K562 (cell line): Measurements from ENCODE around the gene XKR7. TPM values are rescaled to one million over a fixed set of nuclear protein-coding genes. Genes with fewer than 3 reads are reported as not detected.

ENCODE experiments used
- ATAC-seq: fragments of 200-7000 bp; cut with Tn5 transposase; 3 replicates; pipeline ENCODE4 v1.9.1; 2020; ENCODE audit warnings: moderate library complexity
- BruUV-seq: library from RNA; stranded (reverse); fragments of 400-500 nt; replicated peaks from 2 replicates; lab custom pipeline; 2021; lab: Mats Ljungman, UMichigan
- CTCF ChIA-PET: fragments of 300-600 bp; formaldehyde crosslinking; extraction: SDS; loops from one replicate; lab custom pipeline; 2021; ENCODE audit warnings: low intra/inter-chr PET ratio; lab: Yijun Ruan, JAX
- POLR2A ChIA-PET: fragments of 300-600, 350-650 bp; sonication (Branson Sonifier 250); formaldehyde crosslinking; extraction: SDS; loops from one replicate; lab custom pipeline; 2021; ENCODE audit warnings: antibody characterized with exemption, inconsistent platforms; lab: Yijun Ruan, JAX
- DNase-seq, 4 experiments: peaks; one replicate each; pipeline versions ENCODE4 v3.0.0 to v3.0.0-alpha.2; 2011 to 2018; ENCODE audit warnings: low spot score in 3 of 4, mixed read lengths in 3 of 4; ENCODE audit errors: extremely low read depth in 1 of 4
- FAIRE-seq: peaks from 2 replicates; lab custom pipeline; 2011; peaks lifted over from hg19 to GRCh38; lab: Jason Lieb, UNC
- H2AFZ ChIP-seq: 2 replicates; pipeline ENCODE4 v1.6.0; 2011; ENCODE audit warnings: low read depth, low read length, control low read depth, inconsistent platforms
- H3K27ac ChIP-seq: fragments of 200-600 bp; 3 replicates; pipeline ENCODE4 v1.8.0; 2011; ENCODE audit warnings: low read depth, mild to moderate bottlenecking, control low read depth, inconsistent platforms, low read length, moderate library complexity, mixed read lengths; ENCODE audit errors: extremely low read depth
- H3K27me3 ChIP-seq, 2 experiments: fragments of 300-600 bp in 1 of 2; 2 replicates in 1 of 2; 3 replicates in 1 of 2; pipeline versions ENCODE4 v1.6.0 to v1.8.0; 2011; ENCODE audit warnings: inconsistent platforms in 2 of 2, low read length in 2 of 2, mild to moderate bottlenecking in 1 of 2, mixed read lengths in 1 of 2, moderate library complexity in 1 of 2; ENCODE audit not compliant: control insufficient read depth in 2 of 2, insufficient read depth in 2 of 2
- H3K36me3 ChIP-seq: fragments of 300-600 bp; 3 replicates; pipeline ENCODE4 v1.8.0; 2011; ENCODE audit warnings: mild to moderate bottlenecking, low read length, inconsistent platforms; ENCODE audit not compliant: control insufficient read depth, insufficient read depth
- H3K4me1 ChIP-seq, 2 experiments: fragments of 200-600 bp in 1 of 2; replicated peaks in 1 of 2; 2 replicates in 1 of 2; 3 replicates in 1 of 2; pipeline versions ENCODE4 v1.5.1 to v1.8.0; 2011; ENCODE audit warnings: inconsistent platforms in 2 of 2, low read length in 2 of 2, mild to moderate bottlenecking in 1 of 2, mixed read lengths in 1 of 2, moderate library complexity in 1 of 2; ENCODE audit not compliant: control insufficient read depth in 2 of 2, insufficient read depth in 2 of 2
- H3K4me2 ChIP-seq: 2 replicates; pipeline ENCODE4 v1.6.1; 2011; ENCODE audit warnings: low read length, control low read depth, inconsistent platforms, mixed read lengths; ENCODE audit not compliant: insufficient read depth
- H3K4me3 ChIP-seq: fragments of 200-600 bp; sonication (generic), shearing (Covaris generic); 2 replicates; pipeline ENCODE4 v1.5.1; 2016; ENCODE audit warnings: control low read depth, inconsistent platforms
- H3K79me2 ChIP-seq: fragments of 200-600 bp; 3 replicates; pipeline ENCODE4 v1.8.0; 2011; ENCODE audit warnings: low read length, inconsistent platforms; ENCODE audit not compliant: control insufficient read depth, insufficient read depth
- H3K9ac ChIP-seq, 2 experiments: 2 replicates each; pipeline versions ENCODE4 v1.6.0 to v1.6.1; 2011; ENCODE audit warnings: low read depth in 2 of 2, low read length in 2 of 2, control low read depth in 1 of 2, inconsistent platforms in 1 of 2, mild to moderate bottlenecking in 1 of 2, mixed read lengths in 1 of 2; ENCODE audit not compliant: insufficient read depth in 1 of 2
- H3K9me1 ChIP-seq: one replicate; pipeline ENCODE4 v1.6.0; 2011; ENCODE audit warnings: inconsistent platforms, mild to moderate bottlenecking, low read length, moderate library complexity; ENCODE audit not compliant: control insufficient read depth, insufficient read depth
- H3K9me3 ChIP-seq: replicated peaks from 2 replicates; pipeline ENCODE4 v1.5.1; 2011; ENCODE audit warnings: low read depth, low read length, inconsistent platforms; ENCODE audit not compliant: control insufficient read depth, insufficient read depth
- H4K20me1 ChIP-seq: replicated peaks from 2 replicates; pipeline ENCODE4 v1.6.1; 2011; ENCODE audit warnings: low read length, inconsistent platforms, mixed read lengths; ENCODE audit not compliant: control insufficient read depth, insufficient read depth
- ADNP ChIP-seq: fragments of 200-800 bp; sonication (Bioruptor generic); IDR thresholded peaks from 2 replicates; pipeline ENCODE4 v1.6.1; 2016; ENCODE audit warnings: missing genetic modification characterization, missing compliant biosample characterization
- BCOR ChIP-seq: fragments of 450-650 bp; IDR thresholded peaks from 2 replicates; pipeline ENCODE4 v1.6.1; 2016
- BMI1 ChIP-seq: fragments of 150-350 bp; IDR thresholded peaks from 2 replicates; pipeline ENCODE4 v1.6.1; 2014; ENCODE audit warnings: low read length
- CCNT2 ChIP-seq: IDR thresholded peaks from 2 replicates; pipeline ENCODE4 v1.6.1; 2011; ENCODE audit warnings: borderline replicate concordance, low read depth, mild to moderate bottlenecking, moderate library complexity, mixed read lengths, low read length; ENCODE audit not compliant: insufficient read length; ENCODE audit errors: extremely low read depth
- ESRRA ChIP-seq: fragments of 450-650 bp; IDR thresholded peaks from 2 replicates; pipeline ENCODE4 v1.6.1; 2014; ENCODE audit warnings: low read depth, mild to moderate bottlenecking, moderate library complexity, borderline replicate concordance
- FUS ChIP-seq: fragments of 200-400 bp; formaldehyde crosslinking; optimal IDR thresholded peaks from 2 replicates; pipeline ENCODE3; 2017; ENCODE audit warnings: low read depth, low read length
- GABPA ChIP-seq: fragments of 200-800 bp; sonication (Bioruptor generic); conservative IDR thresholded peaks from 2 replicates; pipeline ENCODE4 v1.6.1; 2016; ENCODE audit warnings: low read depth, missing genetic modification characterization, missing compliant biosample characterization
- NFE2L1 ChIP-seq: fragments of 450-650 bp; IDR thresholded peaks from 2 replicates; pipeline ENCODE4 v1.6.1; 2016; ENCODE audit warnings: missing genetic modification characterization, low read depth, mild to moderate bottlenecking, missing compliant biosample characterization, moderate library complexity, borderline replicate concordance
- NFIC ChIP-seq: fragments of 450-650 bp; IDR thresholded peaks from 2 replicates; pipeline ENCODE4 v1.6.1; 2017; ENCODE audit warnings: mild to moderate bottlenecking, inconsistent platforms
- RBM25 ChIP-seq: fragments of 200-400 bp; formaldehyde crosslinking; IDR thresholded peaks from 2 replicates; pipeline ENCODE4 v1.6.1; 2018; ENCODE audit warnings: low read length, low read depth, moderate library complexity; ENCODE audit not compliant: severe bottlenecking
- SIRT6 ChIP-seq: IDR thresholded peaks from one replicate; pipeline ENCODE4 v1.6.1; 2012; ENCODE audit warnings: low read depth, mild to moderate bottlenecking, control low read depth, inconsistent platforms, low read length, moderate library complexity
- ZNF644 ChIP-seq: fragments of 200-800 bp; sonication (Bioruptor generic); IDR thresholded peaks from 2 replicates; pipeline ENCODE4 v1.6.1; 2016; ENCODE audit warnings: low read depth, missing genetic modification characterization, missing compliant biosample characterization
- WGBS: fragments of 100-300 bp; shearing (Covaris generic); methylation state at CpG from one replicate; pipeline ENCODE4 v1.1.6; 2016; ENCODE audit warnings: low coverage, mixed read lengths; ENCODE audit not compliant: insufficient coverage; ENCODE audit errors: missing lambda C conversion rate; 5-methylcytosine and 5-hydroxymethylcytosine counted together
- in situ Hi-C: fragments of 300-500 bp; cut with MboI; formaldehyde crosslinking; loops from 4 replicates; pipeline ENCODE4 v1.15.0; 2018; ENCODE audit warnings: inconsistent platforms, mixed read lengths
- intact Hi-C: fragments of 100-400 bp; cut with micrococcal nuclease; formaldehyde crosslinking; loops from 2 replicates; pipeline ENCODE4 v1.14.2; 2022
- polyA plus RNA-seq, 8 experiments: library from polyadenylated mRNA; depleted of rRNA in 4 of 8; stranded (reverse) in 5 of 8; unstranded in 3 of 8; fragments of >200 nt; fragmentation: Nextera tagmentation in 2 of 8; fragmentation: Illumina TruSeq in 1 of 8; extraction: Ambion mirVana in 2 of 8; extraction: Trizol in 1 of 8; gene quantifications; 2 replicates each; pipeline versions ENCODE4 v1.2.1 to v1.2.3, GENCODE V29; 2011 to 2014; ENCODE audit warnings: inconsistent platforms in 1 of 8, missing spikeins in 1 of 8
- total RNA-seq, 7 experiments: library from RNA; depleted of rRNA in 6 of 7; stranded (reverse); fragments of >200 nt in 6 of 7; fragmentation: Illumina TruSeq in 2 of 7; extraction: Trizol in 2 of 7; gene quantifications; 2 replicates each; pipeline versions ENCODE4 v1.2.1 to v1.2.3, GENCODE V29; 2011 to 2021; ENCODE audit warnings: low replicate concordance in 1 of 7
- TF ChIP-seq, protein P1 (sequence below): fragments of 250-450 bp; sonication (Bioruptor Pico); IDR thresholded peaks from 2 replicates; pipeline ENCODE4 v1.4.0; 2020; ENCODE audit warnings: mild to moderate bottlenecking, moderate library complexity

XKR7 gene
- total and polyA plus RNA-seq, 9 of the 15 experiments (the other 6 are each of a cell fraction or from before 2014, with no cell fraction given) = 0.02 TPM; not detected in 8

DNA sequence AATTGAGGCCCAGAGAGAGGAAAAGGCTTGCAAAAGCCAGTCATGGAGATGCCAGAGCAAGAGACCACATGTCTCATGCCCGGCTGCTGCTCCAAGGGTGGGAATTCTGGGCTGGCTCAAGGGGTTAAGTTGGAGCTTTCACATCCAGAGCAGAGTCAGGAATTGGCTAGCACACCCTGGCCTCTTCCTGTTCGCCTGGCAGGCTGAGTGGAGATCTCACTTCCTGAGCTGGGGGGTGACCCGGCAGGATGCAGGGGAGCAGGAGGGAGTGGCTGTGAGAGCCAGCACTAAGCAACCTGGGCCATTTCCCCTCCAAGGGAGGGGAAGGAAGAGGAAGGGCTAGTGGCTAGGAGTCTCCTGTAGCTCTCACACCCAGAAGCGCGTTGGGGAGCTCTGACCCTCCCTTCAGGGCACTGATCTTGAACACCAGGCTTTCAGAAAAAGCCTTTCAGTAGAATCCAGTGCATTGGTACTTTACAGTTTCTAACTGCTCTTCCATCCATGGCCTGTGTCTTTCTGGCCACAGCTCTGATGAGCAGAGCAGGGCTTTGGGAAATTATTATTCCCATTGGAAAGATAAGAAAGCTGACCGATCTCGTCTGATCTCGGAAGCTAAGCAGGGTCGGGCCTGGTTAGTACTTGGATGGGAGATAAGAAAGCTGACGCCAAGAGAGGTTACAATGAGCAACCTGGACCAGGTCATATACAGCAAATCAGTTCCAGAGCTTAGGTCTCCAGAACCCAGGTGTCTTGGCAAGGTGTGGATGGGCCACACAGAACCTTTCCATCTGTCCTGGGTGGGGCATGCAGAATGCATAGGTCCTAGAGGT is 40.1 kb downstream of the XKR7 start (continued):
- TF ChIP-seq, protein P1, sequence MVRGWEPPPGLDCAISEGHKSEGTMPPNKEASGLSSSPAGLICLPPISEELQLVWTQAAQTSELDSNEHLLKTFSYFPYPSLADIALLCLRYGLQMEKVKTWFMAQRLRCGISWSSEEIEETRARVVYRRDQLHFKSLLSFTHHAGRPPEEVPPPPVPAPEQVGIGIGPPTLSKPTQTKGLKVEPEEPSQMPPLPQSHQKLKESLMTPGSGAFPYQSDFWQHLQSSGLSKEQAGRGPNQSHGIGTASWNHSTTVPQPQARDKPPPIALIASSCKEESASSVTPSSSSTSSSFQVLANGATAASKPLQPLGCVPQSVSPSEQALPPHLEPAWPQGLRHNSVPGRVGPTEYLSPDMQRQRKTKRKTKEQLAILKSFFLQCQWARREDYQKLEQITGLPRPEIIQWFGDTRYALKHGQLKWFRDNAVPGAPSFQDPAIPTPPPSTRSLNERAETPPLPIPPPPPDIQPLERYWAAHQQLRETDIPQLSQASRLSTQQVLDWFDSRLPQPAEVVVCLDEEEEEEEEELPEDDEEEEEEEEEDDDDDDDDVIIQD = no peak
- TF ChIP-seq FUS (no peak), BMI1 (no peak), GABPA (tag) (peak; percentile 65; the same call in 1 of the 2 replicates), ZNF644 (tag) (no peak)

DNA sequence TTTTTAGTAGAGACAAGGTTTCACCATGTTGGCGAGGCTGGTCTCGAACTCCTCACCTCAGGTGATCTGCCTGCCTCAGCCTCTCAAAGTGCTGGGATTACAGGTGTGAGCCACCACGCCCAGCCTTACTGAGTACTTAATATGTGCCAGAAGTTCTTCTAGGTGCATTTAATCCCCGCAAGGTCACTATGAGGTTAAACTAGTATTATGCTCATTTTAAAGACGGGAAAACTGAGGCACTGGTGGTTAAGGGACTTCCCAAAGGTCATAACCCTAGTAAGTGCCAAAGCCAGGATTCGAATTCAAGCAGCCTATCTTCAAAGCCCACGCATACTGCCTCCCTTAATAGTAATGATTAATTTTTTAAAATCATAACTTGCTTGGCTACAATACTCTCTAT is 41.6 kb downstream of the XKR7 start:
- no peak overlapping the region for H3K4me2 ChIP-seq
- intact Hi-C loops (no loop called here), in situ Hi-C loops (no loop called here)
- FAIRE-seq (no peak), ATAC-seq (no peak), DNase-seq (no peak)
- peaks cover 4 to 25% of the 10 kb centered on the region in 2 experiments; a peak in 3 of 5 replicates for H3K27me3 ChIP-seq
- no peaks in the 10 kb centered on the region for H3K36me3 ChIP-seq
- no peaks in the 10 kb centered on the region for H3K9me3 ChIP-seq
- WGBS = 8% methylated on average over 7 of the region's 7 CpGs
- peaks cover 0 to 11% of the 10 kb centered on the region in 2 experiments; a peak in 4 of 5 replicates for H3K4me1 ChIP-seq
- H2AFZ ChIP-seq = no peak overlapping the region
- H3K79me2 ChIP-seq = no peaks in the 10 kb centered on the region
- ChIA-PET CTCF (no interaction called here), POLR2A (no interaction called here)
- H3K9ac ChIP-seq = no peak overlapping the region
- no peak overlapping the region for H3K4me3 ChIP-seq
- no peak overlapping the region for H3K27ac ChIP-seq
- no peaks in the 10 kb centered on the region; the same call in 1 of the 2 replicates for H4K20me1 ChIP-seq
- no TSS peak for BruUV-seq
- H3K9me1 ChIP-seq = no peaks in the 10 kb centered on the region
- TF ChIP-seq NFIC (no peak), ADNP (tag) (0 out of 2 replicates have a peak, but pooled peaks have one; percentile 30), RBM25 (peak; percentile 71), CCNT2 (no peak), ESRRA (peak; percentile 40; the same call in 1 of the 2 replicates), SIRT6 (no peak), NFE2L1 (tag) (no peak), BCOR (peak; percentile 56; the same call in 1 of the 2 replicates)
